Fibroblast of villous mesenchyme (primary cell): ENCODE results near the gene RAP1A. TPM values are rescaled to one million over a fixed set of nuclear protein-coding genes. Genes with fewer than 3 reads are reported as not detected.

Source experiments
- DNase-seq: peaks from one replicate; pipeline ENCODE4 v3.0.0-alpha.2; 2010; ENCODE audit warnings: low read depth
- H3K4me3 ChIP-seq: 2 replicates; pipeline ENCODE4 v1.5.1; 2011; ENCODE audit warnings: low read depth, mild to moderate bottlenecking, low read length
- CTCF ChIP-seq: IDR thresholded peaks from 2 replicates; pipeline ENCODE4 v1.5.1; 2012; ENCODE audit warnings: low read depth, mild to moderate bottlenecking, low read length; ENCODE audit not compliant: insufficient read depth
- total RNA-seq: library from RNA; depleted of rRNA; stranded (reverse); fragments of >200 nt; gene quantifications from 2 replicates; pipeline ENCODE4 v1.2.3, GENCODE V29; 2012

Gene RAP1A
- total RNA-seq, 1 donor: 25.5 TPM

- no peak overlapping the region for H3K4me3 ChIP-seq
- no peak for DNase-seq
- no peak for TF ChIP-seq CTCF
These were observed 41.8 kb upstream of the RAP1A start for GRCh38 chr1:111577814-111578213.

GRCh38 chr1:111581166-111581565, 38.4 kb upstream of the RAP1A start:
- DNase-seq: no peak
- TF ChIP-seq CTCF: no peak
- no peak overlapping the region for H3K4me3 ChIP-seq

GRCh38 chr1:111582016-111582415, 37.6 kb upstream of the RAP1A start:
- no peak overlapping the region for H3K4me3 ChIP-seq
- no peak for DNase-seq
- TF ChIP-seq CTCF: no peak

- no peak for TF ChIP-seq CTCF
- no peak overlapping the region for H3K4me3 ChIP-seq
- no peak for DNase-seq
These were observed 36.7 kb upstream of the RAP1A start for GRCh38 chr1:111582644-111583618.

- DNase-seq: no peak
- TF ChIP-seq CTCF: no peak
- H3K4me3 ChIP-seq: no peak overlapping the region
These were observed 34.0 kb upstream of the RAP1A start for GRCh38 chr1:111585447-111586086.

- H3K4me3 ChIP-seq: no peak overlapping the region
- DNase-seq: no peak
- TF ChIP-seq CTCF: no peak
These were observed 33.5 kb upstream of the RAP1A start for GRCh38 chr1:111586112-111586511.
